A673 (cell line): ENCODE measurements around the gene NME5. TPM values are rescaled to one million over a fixed set of nuclear protein-coding genes. Genes with fewer than 3 reads are reported as not detected.
"Not testable (repeated sequence)": the region's sequence is repeated elsewhere in the genome, so short reads cannot be mapped to it uniquely, and the experiment has no call there.

Experiments
- BruUV-seq: library from RNA; stranded (reverse); fragments of 400-500 nt; replicated peaks from 2 replicates; lab custom pipeline; 2021; lab: Mats Ljungman, UMichigan
- CTCF ChIA-PET: fragments of 300-600 bp; sonication (Branson Sonifier 250); formaldehyde crosslinking; loops from one replicate; lab custom pipeline; 2022; ENCODE audit warnings: antibody characterized with exemption; lab: Charles Lee
- POLR2A ChIA-PET: fragments of 300-600 bp; sonication (Branson Sonifier 250); formaldehyde crosslinking; loops from one replicate; lab custom pipeline; 2022; ENCODE audit warnings: antibody characterized with exemption; ENCODE audit not compliant: low non-redundant PET; lab: Charles Lee
- DNase-seq: peaks from one replicate; pipeline ENCODE4 v3.0.0-alpha.2; 2015; ENCODE audit warnings: low spot score
- H3K27ac ChIP-seq: fragments of 200-600 bp; sonication (generic); 2 replicates; pipeline ENCODE4 v1.5.1; 2016; ENCODE audit warnings: mixed run types, low read depth, mild to moderate bottlenecking, mixed read lengths, antibody characterized with exemption, low read length; ENCODE audit not compliant: poor library complexity, severe bottlenecking
- H3K27me3 ChIP-seq: fragments of 200-600 bp; sonication (generic); replicated peaks from 2 replicates; pipeline ENCODE4 v1.6.1; 2017; ENCODE audit warnings: mixed run types, low read depth, mild to moderate bottlenecking, mixed read lengths, antibody characterized with exemption, low read length; ENCODE audit not compliant: insufficient read depth, poor library complexity
- H3K36me3 ChIP-seq: fragments of 200-600 bp; sonication (generic); 2 replicates; pipeline ENCODE4 v1.6.1; 2016; ENCODE audit warnings: mixed run types, mild to moderate bottlenecking, mixed read lengths, antibody characterized with exemption, low read length; ENCODE audit not compliant: insufficient read depth, poor library complexity, severe bottlenecking
- H3K4me1 ChIP-seq: fragments of 200-600 bp; sonication (generic); 2 replicates; pipeline ENCODE4 v1.6.1; 2017; ENCODE audit warnings: mixed run types, mild to moderate bottlenecking, mixed read lengths, antibody characterized with exemption, low read length; ENCODE audit not compliant: insufficient read depth, poor library complexity, severe bottlenecking
- H3K4me3 ChIP-seq: fragments of 200-600 bp; sonication (generic); 2 replicates; pipeline ENCODE4 v1.5.1; 2016; ENCODE audit warnings: low read depth, mixed run types, mild to moderate bottlenecking, mixed read lengths, low read length; ENCODE audit not compliant: poor library complexity, severe bottlenecking
- H3K9me3 ChIP-seq: fragments of 200-600 bp; sonication (generic); 2 replicates; pipeline ENCODE4 v1.6.1; 2016; ENCODE audit warnings: mixed run types, low read depth, mild to moderate bottlenecking, mixed read lengths, antibody characterized with exemption, low read length; ENCODE audit not compliant: poor library complexity, severe bottlenecking
- EZH2 ChIP-seq: fragments of 200-600 bp; sonication (generic); IDR thresholded peaks from 2 replicates; pipeline ENCODE4 v1.6.1; 2017; ENCODE audit warnings: borderline replicate concordance, low read depth, mild to moderate bottlenecking, mixed read lengths, antibody characterized with exemption, low read length; ENCODE audit not compliant: poor library complexity, severe bottlenecking
- intact Hi-C: fragments of 100-400 bp; cut with micrococcal nuclease; formaldehyde crosslinking; loops from one replicate; pipeline ENCODE4 v1.10.0; 2022; ENCODE audit not compliant: unreplicated experiment
- total RNA-seq: library from RNA; stranded (reverse); gene quantifications from 2 replicates; pipeline ENCODE4 v1.2.3, GENCODE V29; 2021
- TF ChIP-seq, protein P1 (sequence below): fragments of 300-800, 200-600 bp; sonication (generic); conservative IDR thresholded peaks from 2 replicates; pipeline ENCODE4 v1.5.1; 2017; ENCODE audit warnings: low read depth, mild to moderate bottlenecking, antibody characterized with exemption, low read length, moderate library complexity, mixed read lengths

The NME5 gene
- total RNA-seq, 1 experiment from 2014 or later = not detected

DNA sequence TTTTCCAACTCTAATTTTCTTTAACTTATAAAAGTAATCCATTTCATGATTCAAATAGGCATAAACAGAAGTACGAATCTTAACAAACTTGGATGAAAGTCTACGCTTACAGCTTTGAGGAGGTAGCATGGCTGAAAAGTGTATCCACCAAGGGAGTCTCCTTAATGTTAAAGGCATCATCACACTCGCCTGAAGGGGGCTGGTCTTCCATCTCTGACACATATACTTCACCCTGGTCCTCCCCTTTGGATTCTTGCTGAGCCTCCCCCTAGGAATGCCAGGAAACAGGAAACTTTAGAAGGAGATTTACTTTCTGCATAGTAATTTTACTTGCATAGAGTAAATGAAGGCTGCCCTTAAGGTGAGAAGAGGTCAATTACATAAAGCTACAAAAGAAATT lies 10.3 kb upstream of the NME5 start:
- intact Hi-C loops = no loop called here
- Histone ChIP-seq H3K27me3 (no peaks in the 10 kb centered on the region), H3K36me3 (no peaks in the 10 kb centered on the region), H3K4me3 (no peak overlapping the region), H3K27ac (no peak overlapping the region), H3K9me3 (no peaks in the 10 kb centered on the region), H3K4me1 (no peaks in the 10 kb centered on the region)
- peak; percentile 15 for DNase-seq
- TF ChIP-seq EZH2 = no peak
- TF ChIP-seq, protein P1, sequence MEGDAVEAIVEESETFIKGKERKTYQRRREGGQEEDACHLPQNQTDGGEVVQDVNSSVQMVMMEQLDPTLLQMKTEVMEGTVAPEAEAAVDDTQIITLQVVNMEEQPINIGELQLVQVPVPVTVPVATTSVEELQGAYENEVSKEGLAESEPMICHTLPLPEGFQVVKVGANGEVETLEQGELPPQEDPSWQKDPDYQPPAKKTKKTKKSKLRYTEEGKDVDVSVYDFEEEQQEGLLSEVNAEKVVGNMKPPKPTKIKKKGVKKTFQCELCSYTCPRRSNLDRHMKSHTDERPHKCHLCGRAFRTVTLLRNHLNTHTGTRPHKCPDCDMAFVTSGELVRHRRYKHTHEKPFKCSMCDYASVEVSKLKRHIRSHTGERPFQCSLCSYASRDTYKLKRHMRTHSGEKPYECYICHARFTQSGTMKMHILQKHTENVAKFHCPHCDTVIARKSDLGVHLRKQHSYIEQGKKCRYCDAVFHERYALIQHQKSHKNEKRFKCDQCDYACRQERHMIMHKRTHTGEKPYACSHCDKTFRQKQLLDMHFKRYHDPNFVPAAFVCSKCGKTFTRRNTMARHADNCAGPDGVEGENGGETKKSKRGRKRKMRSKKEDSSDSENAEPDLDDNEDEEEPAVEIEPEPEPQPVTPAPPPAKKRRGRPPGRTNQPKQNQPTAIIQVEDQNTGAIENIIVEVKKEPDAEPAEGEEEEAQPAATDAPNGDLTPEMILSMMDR = no peak
- ChIA-PET POLR2A (no interaction called here), CTCF (no interaction called here)
- no TSS peak for BruUV-seq

DNA sequence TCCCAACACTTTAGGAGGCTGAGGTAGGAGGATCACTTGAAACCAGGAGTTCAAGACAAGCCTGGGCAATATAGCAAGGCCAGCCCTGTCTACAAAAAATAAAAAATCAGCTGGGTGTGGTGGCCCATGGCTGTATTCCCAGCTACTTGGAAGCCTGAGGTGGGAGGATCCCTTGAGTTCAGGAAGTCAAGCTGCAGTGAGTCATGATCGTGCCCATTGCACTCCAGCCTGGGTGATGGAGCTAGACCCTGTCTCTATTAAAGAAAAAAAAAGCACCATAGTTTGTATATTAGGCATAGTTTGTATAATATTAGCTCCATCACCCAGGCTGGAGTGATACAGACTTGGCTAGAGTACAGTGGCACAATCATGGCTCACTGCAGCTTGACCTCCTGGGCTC lies 9.6 kb upstream of the NME5 start:
- ChIA-PET CTCF (no interaction called here), POLR2A (no interaction called here)
- no peaks in the 10 kb centered on the region for H3K36me3 ChIP-seq
- BruUV-seq = no TSS peak
- H3K4me3 ChIP-seq = no peak overlapping the region
- peak; percentile 21 for DNase-seq
- no peaks in the 10 kb centered on the region for H3K9me3 ChIP-seq
- no peak for TF ChIP-seq EZH2
- TF ChIP-seq, protein P1 = no peak
- no peak overlapping the region for H3K27ac ChIP-seq
- H3K27me3 ChIP-seq = no peaks in the 10 kb centered on the region
- no peaks in the 10 kb centered on the region for H3K4me1 ChIP-seq
- intact Hi-C loops = no loop called here

DNA sequence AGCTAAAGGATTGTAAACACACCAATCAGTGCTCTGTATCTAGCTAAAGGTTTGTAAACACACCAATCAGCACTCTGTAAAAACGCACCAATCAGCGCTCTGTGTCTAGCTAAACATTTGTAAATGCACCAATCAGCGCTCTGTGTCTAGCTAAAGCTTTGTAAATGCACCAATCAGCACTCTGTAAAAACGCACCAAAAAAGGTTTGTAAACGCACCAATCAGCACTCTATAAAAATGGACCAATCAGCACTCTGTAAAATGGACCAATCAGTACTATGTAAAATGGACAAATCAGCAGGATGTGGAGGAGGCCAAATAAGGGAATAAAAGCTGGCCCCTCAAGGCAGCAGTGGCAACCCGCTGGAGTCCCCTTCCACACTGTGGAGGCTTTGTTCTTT lies 4.3 kb upstream of the NME5 start:
- H3K4me3 ChIP-seq, CTCF ChIA-PET, H3K36me3 ChIP-seq, H3K27me3 ChIP-seq, H3K9me3 ChIP-seq, DNase-seq, POLR2A ChIA-PET, H3K4me1 ChIP-seq, intact Hi-C loops, BruUV-seq, H3K27ac ChIP-seq: not testable (repeated sequence)

DNA sequence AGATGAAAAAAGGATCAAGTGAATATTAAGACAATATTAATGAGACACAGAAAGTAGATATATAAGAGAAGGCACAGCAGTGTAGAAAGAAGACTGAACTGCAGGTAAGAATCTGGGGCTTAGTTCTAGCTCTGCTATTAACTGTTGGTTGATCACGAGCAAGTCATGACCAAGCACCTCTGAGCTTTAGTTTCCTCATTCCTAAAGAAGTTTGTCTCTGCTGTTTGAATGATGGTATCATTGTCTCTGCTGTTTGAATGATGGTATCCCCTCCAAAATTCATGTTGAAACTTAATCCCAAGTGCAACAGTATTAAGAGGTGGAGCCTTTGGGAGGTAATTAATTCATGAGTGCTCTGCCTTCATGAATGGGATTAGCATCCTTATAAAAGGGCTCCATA lies 2.5 kb upstream of the NME5 start:
- Histone ChIP-seq H3K27ac (no peak overlapping the region), H3K27me3 (no peaks in the 10 kb centered on the region), H3K4me3 (no peak overlapping the region), H3K9me3 (no peaks in the 10 kb centered on the region), H3K36me3 (no peaks in the 10 kb centered on the region), H3K4me1 (no peaks in the 10 kb centered on the region)
- CTCF ChIA-PET = no interaction called here
- intact Hi-C loops = no loop called here
- DNase-seq = no peak
- BruUV-seq = no TSS peak
- no peak for TF ChIP-seq EZH2
- TF ChIP-seq, protein P1 = no peak
- POLR2A ChIA-PET = no interaction called here
